ENCODE data around the gene OR2T5.
"Not testable (repeated sequence)": the region's sequence is repeated elsewhere in the genome, so short reads cannot be mapped to it uniquely, and the experiment has no call there.

DNA sequence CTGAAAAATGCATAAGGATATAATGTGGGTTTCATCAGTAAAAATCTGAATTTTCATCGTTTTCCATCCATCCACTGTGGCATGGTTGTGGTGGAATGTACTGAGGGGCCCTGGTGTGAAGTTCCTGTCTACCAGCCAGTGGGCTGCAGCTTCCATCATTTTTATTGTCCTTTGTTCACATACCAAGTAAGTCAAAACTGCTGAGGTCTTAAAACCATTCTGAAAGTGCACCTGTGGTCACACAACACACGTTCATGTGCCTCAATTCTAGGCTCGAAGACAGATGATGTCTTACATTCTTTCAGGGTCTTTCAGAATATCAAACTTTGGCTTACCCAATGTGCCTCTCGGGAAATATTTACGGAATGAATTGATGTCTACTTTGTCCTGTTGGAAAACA, 49.1 kb upstream of the OR2T5 start:
- TF ChIP-seq, protein P1, sequence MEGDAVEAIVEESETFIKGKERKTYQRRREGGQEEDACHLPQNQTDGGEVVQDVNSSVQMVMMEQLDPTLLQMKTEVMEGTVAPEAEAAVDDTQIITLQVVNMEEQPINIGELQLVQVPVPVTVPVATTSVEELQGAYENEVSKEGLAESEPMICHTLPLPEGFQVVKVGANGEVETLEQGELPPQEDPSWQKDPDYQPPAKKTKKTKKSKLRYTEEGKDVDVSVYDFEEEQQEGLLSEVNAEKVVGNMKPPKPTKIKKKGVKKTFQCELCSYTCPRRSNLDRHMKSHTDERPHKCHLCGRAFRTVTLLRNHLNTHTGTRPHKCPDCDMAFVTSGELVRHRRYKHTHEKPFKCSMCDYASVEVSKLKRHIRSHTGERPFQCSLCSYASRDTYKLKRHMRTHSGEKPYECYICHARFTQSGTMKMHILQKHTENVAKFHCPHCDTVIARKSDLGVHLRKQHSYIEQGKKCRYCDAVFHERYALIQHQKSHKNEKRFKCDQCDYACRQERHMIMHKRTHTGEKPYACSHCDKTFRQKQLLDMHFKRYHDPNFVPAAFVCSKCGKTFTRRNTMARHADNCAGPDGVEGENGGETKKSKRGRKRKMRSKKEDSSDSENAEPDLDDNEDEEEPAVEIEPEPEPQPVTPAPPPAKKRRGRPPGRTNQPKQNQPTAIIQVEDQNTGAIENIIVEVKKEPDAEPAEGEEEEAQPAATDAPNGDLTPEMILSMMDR (IDR thresholded peaks at IDR 0.05): not testable (repeated sequence)
- not testable (repeated sequence) for TF ChIP-seq EZH2 (IDR thresholded peaks at IDR 0.05; ENCODE audit: borderline replicate concordance, insufficient read depth, low read depth, low read length, poor library complexity, severe bottlenecking)
